GM10266 (cell line): ENCODE measurements around the gene ACTL6B.

ENCODE experiments used
- DNase-seq: peaks from one replicate; pipeline ENCODE4 v3.0.0; 2012; ENCODE audit errors: extremely low spot score
- CTCF ChIP-seq: IDR thresholded peaks from 2 replicates; pipeline ENCODE4 v1.5.1; 2012; ENCODE audit warnings: mild to moderate bottlenecking, low read depth; ENCODE audit not compliant: control insufficient read depth, insufficient read depth; ENCODE audit errors: missing control alignments

Gene ACTL6B

DNA sequence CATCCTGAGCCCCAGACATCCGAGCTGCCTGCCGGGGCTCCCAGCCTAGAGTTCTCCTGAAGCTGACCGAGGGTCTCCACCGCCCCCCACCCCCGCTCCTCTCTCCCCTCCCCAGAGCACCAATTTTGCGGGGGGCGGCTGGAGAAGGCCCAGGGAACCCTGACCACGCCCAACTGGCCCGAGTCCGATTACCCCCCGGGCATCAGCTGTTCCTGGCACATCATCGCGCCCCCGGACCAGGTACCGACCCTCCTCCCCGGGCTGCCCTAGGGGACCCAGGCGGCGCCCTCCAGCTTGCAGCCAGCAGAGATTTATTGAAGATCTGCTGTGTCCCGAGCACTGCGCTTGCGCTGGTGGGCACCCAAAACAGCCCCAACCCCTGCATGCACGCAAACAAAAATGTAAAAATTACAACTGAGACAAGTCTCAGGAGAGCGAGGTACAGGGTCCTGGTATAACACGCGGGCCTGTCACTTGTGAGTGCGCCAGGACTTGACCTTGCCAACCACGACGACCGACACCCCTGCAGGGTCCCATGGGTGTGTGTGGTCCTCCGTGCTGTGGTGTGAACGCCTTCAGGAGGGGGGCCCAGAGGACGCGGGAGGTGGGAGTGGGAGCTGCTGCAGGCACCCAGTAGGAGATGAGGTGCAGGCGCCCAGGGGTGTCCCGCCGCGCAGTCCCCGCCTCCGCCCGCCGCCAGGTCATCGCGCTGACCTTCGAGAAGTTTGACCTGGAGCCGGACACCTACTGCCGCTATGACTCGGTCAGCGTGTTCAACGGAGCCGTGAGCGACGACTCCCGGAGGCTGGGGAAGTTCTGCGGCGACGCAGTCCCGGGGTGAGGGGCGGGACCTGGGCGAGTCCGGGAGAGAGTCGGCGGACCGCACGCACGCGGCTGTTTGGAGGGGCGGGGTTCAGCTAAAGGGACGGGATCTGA, 51.0 kb downstream of the ACTL6B start:
- TF ChIP-seq CTCF = no peak
- no peak for DNase-seq

DNA sequence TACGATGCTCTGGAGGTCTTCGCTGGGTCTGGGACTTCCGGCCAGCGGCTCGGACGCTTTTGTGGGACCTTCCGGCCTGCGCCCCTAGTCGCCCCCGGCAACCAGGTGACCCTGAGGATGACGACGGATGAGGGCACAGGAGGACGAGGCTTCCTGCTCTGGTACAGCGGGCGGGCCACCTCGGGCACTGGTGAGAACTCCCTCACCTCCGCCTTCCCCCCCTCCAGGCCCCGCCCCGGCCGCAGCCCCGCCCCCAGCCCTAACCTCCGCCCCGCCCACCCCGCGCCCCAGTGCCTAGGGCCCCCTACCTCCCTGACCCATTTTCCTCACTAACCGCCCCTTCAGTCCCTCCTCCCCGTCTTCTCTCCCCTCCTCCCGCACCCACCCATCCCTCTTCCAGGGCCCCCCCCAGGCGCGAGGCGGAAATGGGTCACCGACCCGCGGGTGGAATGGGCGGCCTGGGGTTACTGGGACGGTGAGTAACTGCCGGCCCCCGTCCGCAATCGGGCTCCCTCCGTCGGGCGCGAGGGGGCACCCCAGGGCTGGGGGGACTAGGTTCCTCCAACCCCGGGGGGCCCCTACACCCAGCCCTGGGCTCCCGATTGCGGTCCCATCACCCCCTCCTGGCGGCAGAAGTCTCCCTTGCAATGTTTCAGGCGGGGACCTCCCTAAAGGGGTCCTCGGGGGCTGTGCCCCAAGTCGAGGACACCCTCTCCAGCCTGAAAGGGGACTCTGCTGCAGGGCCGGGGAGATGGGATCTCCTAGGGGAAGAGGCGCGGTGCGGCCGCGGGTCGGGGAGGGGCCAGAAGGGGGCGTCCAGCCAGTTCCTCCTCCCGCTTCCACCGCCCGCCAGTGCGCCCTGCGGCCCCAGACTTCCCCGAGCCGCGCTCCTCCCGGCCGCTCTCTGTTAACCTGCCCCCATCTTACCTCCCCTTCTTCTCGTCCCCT, 51.9 kb downstream of the ACTL6B start:
- DNase-seq = peak; percentile 89
- peak; percentile 44 for TF ChIP-seq CTCF

GRCh38 chr7:100603726-100604027, 52.6 kb downstream of the ACTL6B start:
- TF ChIP-seq CTCF = no peak
- no peak for DNase-seq

GRCh38 chr7:100602889-100603725, 53.1 kb downstream of the ACTL6B start:
- DNase-seq = peak; percentile 23
- TF ChIP-seq CTCF = no peak

DNA sequence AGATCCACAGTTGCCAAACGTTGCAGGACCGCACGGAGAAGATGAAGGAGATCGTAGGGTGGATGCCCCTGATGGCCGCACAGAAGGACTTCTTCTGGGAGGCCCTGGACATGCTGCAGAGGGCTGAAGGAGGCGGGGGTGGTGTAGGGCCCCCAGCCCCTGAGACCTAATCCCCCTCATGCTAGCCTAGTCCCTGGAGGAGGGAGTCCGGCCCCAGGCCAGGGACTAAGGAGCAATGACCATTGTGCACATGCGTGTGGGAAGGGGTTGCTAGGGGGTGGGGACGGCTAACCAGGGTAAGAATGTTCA, 55.6 kb downstream of the ACTL6B start:
- DNase-seq = no peak
- no peak for TF ChIP-seq CTCF

DNA sequence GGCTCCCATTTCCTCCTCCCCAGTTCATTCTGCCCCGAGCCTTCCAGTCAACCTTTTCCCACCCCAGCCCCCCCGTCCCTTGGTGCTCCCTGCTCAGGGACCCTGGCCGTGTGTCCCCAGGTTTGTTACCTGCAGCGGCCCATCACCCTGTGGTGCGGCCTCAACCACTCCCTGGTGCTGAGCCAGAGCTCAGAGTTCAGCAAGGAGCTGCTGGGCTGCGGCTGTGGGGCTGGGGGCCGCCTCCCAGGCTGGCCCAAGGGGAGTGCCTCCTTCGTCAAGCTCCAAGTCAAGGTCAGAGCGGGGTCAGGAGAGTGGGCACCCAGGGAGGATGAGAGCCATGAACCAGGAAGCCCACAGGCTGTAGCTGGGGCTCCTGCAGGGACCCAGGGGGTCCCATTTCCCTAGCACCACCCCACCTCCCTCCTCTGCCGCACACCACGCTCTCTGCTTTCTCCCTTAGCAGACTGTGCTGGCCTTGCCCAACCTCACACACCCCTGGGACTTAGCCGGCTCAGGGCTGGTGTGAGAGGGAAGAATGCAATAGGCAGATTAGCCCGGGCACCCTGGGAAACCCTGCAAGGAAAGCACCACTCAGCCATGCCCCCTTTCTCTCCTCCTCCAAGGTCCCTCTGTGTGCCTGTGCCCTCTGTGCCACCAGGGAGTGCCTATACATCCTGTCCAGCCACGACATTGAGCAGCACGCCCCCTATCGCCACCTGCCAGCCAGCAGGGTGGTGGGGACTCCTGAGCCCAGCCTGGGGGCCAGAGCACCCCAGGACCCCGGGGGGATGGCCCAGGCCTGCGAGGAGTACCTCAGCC, 56.1 kb downstream of the ACTL6B start:
- peak; percentile 33 for TF ChIP-seq CTCF
- no peak for DNase-seq
